Measurements from ENCODE around the gene MT4.
"Not testable (repeated sequence)": the region's sequence is repeated elsewhere in the genome, so short reads cannot be mapped to it uniquely, and the experiment has no call there.

The MT4 gene

DNA sequence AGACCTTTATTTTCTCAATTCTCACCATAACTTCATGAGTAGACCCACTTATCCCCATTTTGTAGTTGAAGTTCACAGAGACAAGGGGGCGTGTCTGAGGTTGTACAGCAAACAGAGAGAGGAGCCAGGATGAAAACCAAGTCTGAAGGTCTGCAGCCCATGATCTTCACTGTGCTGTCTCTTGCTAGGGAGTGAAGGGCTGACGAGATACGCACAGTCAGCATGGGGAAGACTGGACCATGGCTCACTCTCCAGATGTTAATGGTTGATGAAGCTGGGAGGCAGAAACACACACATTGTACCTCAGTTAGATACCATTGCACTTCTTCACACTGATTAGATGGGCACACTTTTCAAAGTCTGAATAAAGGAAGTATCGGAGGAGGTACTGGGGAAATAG lies 5.8 kb upstream of the MT4 start:
- no peak for DNase-seq (ENCODE audit: low read depth)

- DNase-seq (ENCODE audit: low read depth) = no peak
These were observed 4.4 kb upstream of the MT4 start for GRCh38 chr16:56560447-56560846.

DNA sequence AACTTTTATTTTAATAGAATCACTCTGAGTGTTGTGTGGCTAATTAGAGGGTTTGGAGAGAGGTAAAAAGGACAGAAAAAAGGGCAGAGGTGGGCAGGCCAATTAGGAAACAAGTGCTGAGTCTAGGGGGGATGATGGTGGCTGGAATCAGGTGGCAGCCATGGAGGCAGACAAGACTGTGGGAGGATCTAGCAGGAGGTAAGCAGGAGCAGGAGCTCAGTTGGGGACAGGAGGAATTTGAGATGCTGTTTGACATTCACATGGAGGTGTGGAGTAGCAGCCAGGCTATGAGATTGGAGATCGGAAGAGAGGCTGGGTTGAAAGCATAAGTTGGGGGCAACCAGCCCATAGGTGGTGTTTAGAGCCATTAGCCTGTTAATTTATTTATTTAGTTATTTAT lies 3.7 kb upstream of the MT4 start:
- DNase-seq (ENCODE audit: low read depth) = no peak

- DNase-seq (ENCODE audit: low read depth) = no peak
These were observed 5.1 kb downstream of the MT4 start for GRCh38 chr16:56569971-56570370.

- DNase-seq (ENCODE audit: low read depth) = no peak
These were observed 6.7 kb downstream of the MT4 start for GRCh38 chr16:56571525-56571924.

- DNase-seq (ENCODE audit: low read depth) = no peak
These were observed 9.8 kb downstream of the MT4 start for GRCh38 chr16:56574625-56575024.

DNA sequence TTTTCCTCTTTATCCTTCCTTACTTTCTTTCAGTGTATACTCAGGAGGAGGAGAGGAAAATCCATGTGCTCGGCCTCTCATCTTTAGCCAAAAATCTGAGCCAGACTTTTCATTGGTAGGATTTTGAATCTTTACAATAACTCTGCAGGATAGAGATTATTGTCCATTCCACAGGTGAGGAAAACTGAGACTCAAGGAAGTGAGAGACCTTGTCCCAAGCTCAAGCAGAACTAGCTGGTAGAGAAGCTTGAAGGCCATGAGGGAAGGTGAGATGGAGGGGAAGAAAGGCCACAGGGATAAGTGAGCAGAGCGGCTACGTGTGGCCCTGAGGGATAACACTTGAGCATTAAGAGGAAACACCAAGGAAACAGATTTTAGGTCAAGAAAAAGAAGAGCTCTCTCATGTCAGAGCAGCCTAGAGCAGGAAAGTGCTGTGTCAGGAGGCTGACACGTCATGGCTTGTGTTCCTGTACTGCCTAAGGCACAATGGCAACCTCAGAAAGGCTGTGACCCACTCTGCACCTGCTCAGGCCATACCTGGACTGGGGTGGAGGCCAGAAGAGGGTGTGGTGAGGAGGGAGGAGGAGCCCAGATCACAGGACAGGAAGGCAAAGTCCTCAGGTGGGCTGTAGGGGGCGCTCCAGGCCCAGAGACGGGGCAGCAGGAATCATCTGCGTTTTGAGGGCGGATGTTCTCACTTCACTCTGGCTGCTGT lies 11.9 kb downstream of the MT4 start:
- peak; percentile 79 for DNase-seq (ENCODE audit: low read depth)

- no peak for DNase-seq (ENCODE audit: low read depth)
These were observed 12.4 kb downstream of the MT4 start for GRCh38 chr16:56577300-56577625.

DNA sequence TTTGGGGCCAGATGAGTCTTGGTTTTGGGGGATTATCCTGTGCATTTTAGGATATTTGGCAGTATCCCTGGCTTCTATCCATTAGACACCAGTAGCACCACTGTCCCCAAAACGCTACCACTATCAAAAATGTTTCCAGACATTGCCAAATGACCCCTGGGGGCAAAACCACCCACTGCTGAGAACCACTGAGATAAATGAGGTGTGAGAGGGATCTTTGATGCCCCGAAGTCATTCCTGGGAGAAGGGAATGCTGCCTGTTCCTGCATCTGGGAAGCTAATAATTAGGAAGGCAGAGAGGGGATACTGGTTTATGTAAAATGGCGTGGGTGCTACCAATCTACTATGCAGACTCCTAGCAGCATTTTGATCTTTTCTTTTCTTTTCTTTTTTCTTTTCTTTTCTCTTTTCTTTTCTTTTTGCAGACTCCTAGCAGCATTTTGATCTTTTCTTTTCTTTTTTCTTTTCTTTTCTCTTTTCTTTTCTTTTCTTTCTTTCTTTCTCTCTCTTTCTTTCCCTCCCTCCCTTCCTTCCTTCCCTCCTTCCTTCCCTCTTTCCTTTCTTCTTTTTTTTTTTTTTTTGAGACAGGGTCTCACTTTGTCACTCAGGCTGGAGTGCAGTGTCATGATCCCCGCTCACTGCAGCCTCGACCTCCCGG lies 15.6 kb downstream of the MT4 start:
- no peak for DNase-seq (ENCODE audit: low read depth)

DNA sequence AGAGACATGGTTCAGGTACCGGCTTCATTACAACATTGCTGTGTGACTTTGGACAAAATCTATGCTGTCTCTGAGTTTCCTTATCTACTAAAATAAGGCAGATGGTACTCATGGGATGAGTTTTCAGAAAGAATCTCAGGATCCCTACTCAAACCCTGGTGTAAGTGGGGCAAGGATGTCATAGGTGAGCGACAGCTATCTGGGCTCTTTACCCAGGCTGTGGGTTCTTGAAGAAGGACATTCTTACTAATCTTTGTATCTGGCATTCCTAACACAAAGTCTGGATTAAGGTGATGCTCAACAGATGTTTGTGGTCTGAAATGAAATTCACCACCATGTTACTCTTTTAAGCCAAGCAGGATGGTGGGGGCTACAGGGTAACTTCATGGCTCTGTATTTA lies 18.0 kb downstream of the MT4 start:
- DNase-seq (ENCODE audit: low read depth) = not testable (repeated sequence)

DNA sequence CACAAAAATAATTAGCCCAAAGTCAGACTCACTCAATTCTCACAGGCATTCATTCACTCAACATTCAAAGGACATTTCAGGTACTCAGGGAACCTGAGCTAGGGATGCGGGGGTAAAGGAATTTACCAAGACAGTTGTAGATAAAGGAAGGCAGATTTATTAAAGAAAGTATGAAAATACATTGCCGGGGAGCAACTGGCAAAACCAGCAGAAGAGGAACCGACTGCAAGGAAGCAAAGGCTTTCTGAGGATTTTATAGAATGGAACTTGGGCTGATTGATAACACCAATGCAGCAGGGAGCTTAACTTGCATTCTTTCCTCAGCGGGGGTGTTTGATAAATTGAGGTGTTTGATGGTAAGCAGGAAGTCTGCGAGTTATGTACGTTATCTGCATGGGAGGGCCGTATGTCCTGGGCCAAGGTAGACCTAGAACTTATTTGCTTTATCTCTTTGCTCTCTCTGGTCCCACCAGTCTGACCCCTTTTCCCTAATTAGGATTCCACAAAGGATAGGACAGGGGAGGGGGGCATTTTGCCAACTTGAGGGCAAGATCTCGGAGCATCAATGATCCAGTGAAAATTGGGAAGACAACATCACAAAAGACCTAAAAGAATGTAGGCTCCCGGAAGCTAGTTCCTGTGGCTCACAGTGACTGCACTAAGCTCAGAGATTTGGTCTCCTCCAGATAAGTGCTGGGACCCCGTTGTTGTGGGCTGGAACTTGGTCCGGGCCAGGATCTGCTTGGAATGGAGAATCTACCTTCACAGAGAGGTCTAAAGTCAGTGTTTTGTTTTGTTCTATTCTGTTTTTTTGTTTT lies 18.7 kb downstream of the MT4 start:
- DNase-seq (ENCODE audit: low read depth) = no peak

- no peak for DNase-seq (ENCODE audit: low read depth)
These were observed 19.4 kb downstream of the MT4 start for GRCh38 chr16:56584276-56584675.

GRCh38 chr16:56588781-56589140 lies 23.9 kb downstream of the MT4 start:
- DNase-seq (ENCODE audit: low read depth) = no peak

- DNase-seq (ENCODE audit: low read depth) = no peak
These were observed 24.5 kb downstream of the MT4 start, which contains the start of gene MT3 for GRCh38 chr16:56589141-56590039. MT3 (plus strand) TSS chr16:56589528; CDS start chr16:56589591, 63 bp downstream.

- DNase-seq (ENCODE audit: low read depth) = no peak
These were observed 26.6 kb downstream of the MT4 start for GRCh38 chr16:56591377-56592060.

DNA sequence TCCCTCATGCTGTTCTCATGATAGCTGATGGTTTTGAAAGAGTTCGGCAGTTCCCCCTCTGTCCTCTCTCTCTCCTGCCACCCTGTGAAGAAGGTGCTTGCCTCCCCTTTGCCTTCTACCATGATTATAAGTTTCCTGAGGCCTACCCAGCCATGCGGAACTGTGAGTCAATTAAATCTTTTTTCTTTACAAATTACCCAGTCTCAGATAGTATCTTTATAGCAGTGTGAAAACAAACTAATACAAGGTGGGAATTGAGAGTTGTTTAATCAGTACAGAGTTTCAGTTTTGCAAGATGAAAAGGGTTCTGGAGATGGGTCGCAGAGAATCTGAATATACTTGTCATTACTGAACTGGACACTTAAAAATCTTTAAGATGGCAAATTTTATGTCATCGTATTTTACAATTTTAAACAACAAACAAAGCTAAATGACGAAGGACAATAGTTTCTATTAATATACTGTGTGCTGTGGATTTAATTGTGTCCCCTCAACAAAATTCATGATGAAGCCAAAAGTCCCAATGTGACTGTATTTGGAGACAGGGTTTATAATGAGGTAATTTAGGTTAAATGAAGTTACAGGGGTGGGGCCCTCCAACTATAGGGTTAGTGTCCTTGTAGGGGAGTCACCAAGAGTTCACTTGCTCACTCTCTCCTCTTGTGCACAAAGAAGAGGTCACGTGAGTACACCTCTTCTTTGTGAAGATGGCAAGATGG lies 28.9 kb downstream of the MT4 start:
- DNase-seq (ENCODE audit: low read depth) = no peak

DNA sequence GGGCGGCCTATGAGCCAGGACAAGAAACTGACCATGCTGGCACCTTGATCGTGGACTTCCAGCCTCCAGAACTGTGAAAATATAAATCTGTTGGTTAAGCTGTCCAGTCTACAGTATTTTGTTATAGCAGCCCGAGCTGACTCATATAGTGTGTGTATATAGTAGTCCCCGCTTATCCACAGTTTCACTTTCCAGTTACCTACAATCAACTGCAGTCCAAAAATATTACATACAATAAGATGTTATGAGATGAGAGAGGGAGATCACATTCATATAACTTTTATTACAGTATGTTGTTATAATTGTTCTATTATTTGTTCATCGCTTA lies 29.4 kb downstream of the MT4 start:
- DNase-seq (ENCODE audit: low read depth) = no peak

DNA sequence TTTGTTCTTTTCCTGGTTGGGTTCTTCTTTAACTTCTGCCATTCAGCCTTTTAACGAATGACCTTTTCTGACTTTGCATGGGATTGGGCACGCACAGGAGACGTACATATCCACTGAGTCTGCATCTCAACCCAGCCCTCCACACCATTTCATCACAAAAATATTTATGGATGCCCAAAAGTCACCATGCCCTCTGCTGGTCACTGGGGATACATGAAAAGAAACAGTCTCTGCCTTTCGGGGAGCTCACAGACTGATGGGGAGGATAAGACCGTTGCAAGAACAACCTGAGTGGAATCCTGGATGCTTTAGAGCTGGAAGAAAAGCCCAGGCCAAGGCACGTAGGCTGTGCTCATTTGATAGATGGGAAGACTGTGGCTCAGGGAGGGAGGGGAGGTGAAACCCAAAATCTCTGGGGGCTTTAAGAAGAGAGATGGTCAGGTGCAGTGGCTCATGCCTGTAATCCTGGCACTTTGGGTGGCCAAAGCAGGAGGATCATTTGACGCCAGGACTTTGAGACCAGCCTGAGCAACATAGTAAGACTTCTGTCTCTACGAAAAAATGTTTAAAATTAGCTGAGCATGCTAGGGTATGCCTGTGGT lies 35.6 kb downstream of the MT4 start:
- no peak for DNase-seq (ENCODE audit: low read depth)

DNA sequence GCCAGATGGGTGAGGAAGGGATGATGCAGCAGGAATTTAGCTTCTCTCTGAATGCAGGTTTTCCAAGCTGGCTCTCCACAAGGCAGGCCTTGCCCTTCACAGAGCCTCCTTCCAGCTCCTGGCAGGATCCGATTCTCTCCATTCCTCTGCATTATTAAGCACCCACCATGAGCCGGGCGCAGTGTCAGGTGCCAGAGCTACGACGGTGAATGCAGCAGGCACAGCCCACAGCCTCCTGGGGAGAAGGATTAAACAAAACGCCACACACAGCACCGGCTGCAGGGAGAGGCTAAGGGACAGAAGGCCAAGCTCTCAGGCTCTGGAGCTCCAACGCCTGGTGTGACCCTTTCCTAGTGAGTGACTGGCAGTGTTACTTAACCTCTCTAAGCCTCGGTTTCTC lies 36.5 kb downstream of the MT4 start:
- DNase-seq (ENCODE audit: low read depth) = no peak

DNA sequence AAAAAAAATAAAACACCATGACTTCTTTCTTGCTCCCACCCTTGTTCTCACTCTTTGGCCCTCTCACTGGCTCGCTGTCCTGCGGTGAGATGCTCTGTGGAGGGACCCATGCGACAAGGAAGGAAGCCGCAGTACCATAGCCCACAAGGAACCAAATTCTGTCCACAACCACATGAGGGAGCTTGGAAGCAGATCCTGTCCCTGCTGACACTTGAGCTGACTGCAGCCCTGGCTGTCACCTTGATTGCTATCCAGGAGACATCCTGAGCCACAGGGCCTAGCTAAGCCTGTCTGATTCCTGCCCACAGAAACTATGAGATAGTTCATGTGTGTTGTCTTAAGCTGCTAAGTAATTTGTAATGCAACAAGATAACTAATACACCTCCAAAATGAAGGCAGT lies 38.7 kb downstream of the MT4 start:
- DNase-seq (ENCODE audit: low read depth) = no peak

DNA sequence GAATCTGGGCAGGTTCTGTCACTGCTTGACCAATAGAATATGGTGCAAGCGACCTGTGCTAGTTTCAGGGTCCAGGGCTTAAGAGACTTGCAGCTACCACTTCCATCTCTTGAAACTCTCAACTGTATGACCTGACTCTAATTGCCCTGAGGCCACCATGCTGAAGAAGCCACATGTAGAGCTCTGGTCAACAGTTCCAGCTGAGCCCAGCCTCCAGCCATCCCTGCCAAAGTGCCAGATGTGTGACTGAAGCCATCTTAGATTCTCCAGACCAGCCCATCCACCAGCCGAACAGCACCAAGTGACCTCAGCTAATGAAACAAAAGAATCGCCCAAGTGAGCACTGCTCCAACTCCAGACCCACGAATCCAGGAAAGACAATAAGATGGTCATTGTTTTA lies 40.1 kb downstream of the MT4 start:
- DNase-seq (ENCODE audit: low read depth) = no peak

Data from stimulated activated CD8-positive, alpha-beta memory T cell treated with anti-CD3 and anti-CD28 coated beads, Interleukin-12 subunit alpha, Interleukin-12 subunit beta, amount 100 ng/mL, for 1 hour (primary cell).